Transverse colon (tissue), 4 donors: ENCODE data around the gene AK4.

Experiments used
- POLR2AphosphoS5 ChIP-seq, 3 donors: sonication (generic); formaldehyde crosslinking; IDR thresholded peaks; one replicate each; pipeline ENCODE4 v1.6.1; 2016; ENCODE audit warnings: antibody characterized with exemption in 3 of 3
- TF ChIP-seq, protein P1 (sequence below), 5 experiments: fragments of 200-600 bp in 3 of 5; fragments of 450-650 bp in 2 of 5; sonication (generic) in 3 of 5; IDR thresholded peaks; 1 replicate in 2 of 5; 2 replicates in 3 of 5; pipeline ENCODE4 v1.5.1; 2016 to 2017; ENCODE audit warnings: antibody characterized with exemption in 5 of 5, inconsistent platforms in 3 of 5, mild to moderate bottlenecking in 2 of 5, moderate library complexity in 1 of 5

DNA sequence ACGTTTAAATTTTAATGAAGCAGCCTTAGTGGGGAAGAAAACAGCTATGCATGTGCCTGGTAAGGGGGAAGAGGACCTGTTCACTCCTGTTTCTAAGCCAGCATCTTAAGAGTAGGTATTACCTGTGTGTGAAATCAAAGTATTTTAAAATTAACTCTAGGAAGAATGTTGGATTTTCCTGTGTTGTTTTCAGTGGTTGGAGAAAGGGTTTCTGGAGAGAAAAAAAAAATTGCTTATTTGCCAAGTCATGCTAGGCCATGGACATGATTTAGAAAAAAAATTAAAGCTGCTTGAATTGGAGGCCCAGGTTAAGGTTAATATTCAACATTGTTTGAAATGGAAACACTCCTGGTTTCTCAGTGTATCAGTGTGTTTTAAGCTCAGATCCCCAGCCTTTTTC, 118.5 kb downstream of the AK4 start:
- TF ChIP-seq, protein P1, sequence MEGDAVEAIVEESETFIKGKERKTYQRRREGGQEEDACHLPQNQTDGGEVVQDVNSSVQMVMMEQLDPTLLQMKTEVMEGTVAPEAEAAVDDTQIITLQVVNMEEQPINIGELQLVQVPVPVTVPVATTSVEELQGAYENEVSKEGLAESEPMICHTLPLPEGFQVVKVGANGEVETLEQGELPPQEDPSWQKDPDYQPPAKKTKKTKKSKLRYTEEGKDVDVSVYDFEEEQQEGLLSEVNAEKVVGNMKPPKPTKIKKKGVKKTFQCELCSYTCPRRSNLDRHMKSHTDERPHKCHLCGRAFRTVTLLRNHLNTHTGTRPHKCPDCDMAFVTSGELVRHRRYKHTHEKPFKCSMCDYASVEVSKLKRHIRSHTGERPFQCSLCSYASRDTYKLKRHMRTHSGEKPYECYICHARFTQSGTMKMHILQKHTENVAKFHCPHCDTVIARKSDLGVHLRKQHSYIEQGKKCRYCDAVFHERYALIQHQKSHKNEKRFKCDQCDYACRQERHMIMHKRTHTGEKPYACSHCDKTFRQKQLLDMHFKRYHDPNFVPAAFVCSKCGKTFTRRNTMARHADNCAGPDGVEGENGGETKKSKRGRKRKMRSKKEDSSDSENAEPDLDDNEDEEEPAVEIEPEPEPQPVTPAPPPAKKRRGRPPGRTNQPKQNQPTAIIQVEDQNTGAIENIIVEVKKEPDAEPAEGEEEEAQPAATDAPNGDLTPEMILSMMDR (IDR thresholded peaks at IDR 0.05) = no peak
- TF ChIP-seq POLR2AphosphoS5 (IDR thresholded peaks at IDR 0.05) = no peak
